ENCODE measurements around the gene CLDN8.

GRCh38 chr21:30206551-30207251 lies 9.2 kb downstream of the CLDN8 start:
- TF ChIP-seq EGR1 (IDR thresholded peaks at IDR 0.05) (no peak), YY1 (IDR thresholded peaks at IDR 0.05; ENCODE audit: low read depth) (no peak), CREB1 (IDR thresholded peaks at IDR 0.05; ENCODE audit: low read depth) (no peak), EP300 (IDR thresholded peaks at IDR 0.05; ENCODE audit: borderline replicate concordance) (no peak)
- TF ChIP-seq, protein P1, sequence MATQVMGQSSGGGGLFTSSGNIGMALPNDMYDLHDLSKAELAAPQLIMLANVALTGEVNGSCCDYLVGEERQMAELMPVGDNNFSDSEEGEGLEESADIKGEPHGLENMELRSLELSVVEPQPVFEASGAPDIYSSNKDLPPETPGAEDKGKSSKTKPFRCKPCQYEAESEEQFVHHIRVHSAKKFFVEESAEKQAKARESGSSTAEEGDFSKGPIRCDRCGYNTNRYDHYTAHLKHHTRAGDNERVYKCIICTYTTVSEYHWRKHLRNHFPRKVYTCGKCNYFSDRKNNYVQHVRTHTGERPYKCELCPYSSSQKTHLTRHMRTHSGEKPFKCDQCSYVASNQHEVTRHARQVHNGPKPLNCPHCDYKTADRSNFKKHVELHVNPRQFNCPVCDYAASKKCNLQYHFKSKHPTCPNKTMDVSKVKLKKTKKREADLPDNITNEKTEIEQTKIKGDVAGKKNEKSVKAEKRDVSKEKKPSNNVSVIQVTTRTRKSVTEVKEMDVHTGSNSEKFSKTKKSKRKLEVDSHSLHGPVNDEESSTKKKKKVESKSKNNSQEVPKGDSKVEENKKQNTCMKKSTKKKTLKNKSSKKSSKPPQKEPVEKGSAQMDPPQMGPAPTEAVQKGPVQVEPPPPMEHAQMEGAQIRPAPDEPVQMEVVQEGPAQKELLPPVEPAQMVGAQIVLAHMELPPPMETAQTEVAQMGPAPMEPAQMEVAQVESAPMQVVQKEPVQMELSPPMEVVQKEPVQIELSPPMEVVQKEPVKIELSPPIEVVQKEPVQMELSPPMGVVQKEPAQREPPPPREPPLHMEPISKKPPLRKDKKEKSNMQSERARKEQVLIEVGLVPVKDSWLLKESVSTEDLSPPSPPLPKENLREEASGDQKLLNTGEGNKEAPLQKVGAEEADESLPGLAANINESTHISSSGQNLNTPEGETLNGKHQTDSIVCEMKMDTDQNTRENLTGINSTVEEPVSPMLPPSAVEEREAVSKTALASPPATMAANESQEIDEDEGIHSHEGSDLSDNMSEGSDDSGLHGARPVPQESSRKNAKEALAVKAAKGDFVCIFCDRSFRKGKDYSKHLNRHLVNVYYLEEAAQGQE (IDR thresholded peaks at IDR 0.05; ENCODE audit: low read depth): no peak

Data from Ishikawa (cell line).